GM18502 (cell line): ENCODE results near the gene TMEM175.

Experiments used
- ATAC-seq: cut with Tn5 transposase; IDR thresholded peaks from one replicate; pipeline ENCODE4 v1.9.1; 2021; ENCODE audit warnings: mild to moderate bottlenecking; ENCODE audit not compliant: unreplicated experiment, poor library complexity

The TMEM175 gene

GRCh38 chr4:931960-932712 is at the start of gene TMEM175, which contains the start of gene GAK:
TMEM175 (plus strand) TSS chr4:932460; CDS start chr4:947740, 15,280 bp downstream.
GAK (minus strand) TSS chr4:932316; CDS start chr4:932187, 129 bp downstream.
- peak; percentile 92 for ATAC-seq

GRCh38 chr4:882646-883045 is 49.6 kb upstream of the TMEM175 start:
- ATAC-seq: no peak

- ATAC-seq: no peak
Measured at GRCh38 chr4:883377-884095, 48.7 kb upstream of the TMEM175 start.

DNA sequence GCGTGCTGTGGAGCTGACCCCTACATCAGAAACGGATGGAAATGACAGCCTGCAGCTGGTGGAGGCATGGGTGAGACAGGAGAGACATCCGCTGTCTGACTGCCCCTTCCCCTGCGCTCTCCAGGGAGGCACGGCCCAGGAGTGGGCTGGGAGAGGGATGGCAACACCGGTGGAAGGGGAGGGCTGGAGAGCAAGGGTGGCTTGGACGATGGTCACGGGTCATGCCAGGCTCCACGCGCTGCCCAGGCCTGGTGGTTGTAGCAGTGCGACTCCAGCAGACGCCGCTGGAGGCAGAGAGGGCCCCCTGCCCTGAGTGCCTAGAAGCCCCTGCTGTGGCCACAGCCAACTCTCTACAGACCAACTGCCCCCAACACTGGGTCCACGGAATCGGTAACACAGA is 48.0 kb upstream of the TMEM175 start:
- ATAC-seq: no peak

- no peak for ATAC-seq
Measured at GRCh38 chr4:884896-885295, 47.4 kb upstream of the TMEM175 start.

DNA sequence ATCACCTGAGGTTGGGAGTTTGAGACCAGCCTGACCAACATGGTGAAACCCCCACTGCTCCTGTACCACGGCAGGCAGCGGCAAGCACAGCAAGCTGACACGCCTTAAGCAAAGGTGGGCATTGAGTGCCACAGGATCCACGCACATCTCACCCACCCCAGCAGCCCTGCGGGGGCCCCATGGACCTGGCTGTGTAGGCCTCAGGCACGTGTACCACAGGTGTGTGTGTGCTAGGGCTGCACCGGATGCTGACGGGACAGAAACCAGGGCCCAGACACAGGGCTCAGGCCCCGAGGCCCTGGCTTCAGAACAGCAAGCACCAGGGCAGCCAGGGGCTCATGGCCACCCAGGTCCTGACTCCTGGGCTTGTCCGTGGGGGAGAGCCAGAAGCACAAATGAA is 46.9 kb upstream of the TMEM175 start:
- no peak for ATAC-seq

DNA sequence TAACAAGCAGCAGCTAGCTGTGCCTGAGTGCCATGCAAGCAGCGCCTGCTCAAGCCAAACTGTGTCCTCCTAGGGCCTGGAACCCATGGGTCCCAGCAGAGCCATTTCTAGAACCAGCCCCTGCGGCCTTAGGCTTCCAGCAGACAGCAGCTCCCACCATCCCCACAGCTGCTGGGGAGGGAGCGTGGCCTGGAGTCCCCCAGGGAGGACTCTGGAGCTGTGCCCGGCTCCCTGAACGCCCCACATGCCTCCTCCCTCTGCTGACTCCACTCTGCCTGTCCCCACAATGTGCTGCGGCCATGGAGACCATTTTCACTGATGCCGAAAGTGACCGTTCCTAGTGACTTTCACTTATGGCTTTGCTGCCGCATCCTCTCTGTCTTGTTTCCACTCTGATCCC is 46.0 kb upstream of the TMEM175 start:
- ATAC-seq: no peak

DNA sequence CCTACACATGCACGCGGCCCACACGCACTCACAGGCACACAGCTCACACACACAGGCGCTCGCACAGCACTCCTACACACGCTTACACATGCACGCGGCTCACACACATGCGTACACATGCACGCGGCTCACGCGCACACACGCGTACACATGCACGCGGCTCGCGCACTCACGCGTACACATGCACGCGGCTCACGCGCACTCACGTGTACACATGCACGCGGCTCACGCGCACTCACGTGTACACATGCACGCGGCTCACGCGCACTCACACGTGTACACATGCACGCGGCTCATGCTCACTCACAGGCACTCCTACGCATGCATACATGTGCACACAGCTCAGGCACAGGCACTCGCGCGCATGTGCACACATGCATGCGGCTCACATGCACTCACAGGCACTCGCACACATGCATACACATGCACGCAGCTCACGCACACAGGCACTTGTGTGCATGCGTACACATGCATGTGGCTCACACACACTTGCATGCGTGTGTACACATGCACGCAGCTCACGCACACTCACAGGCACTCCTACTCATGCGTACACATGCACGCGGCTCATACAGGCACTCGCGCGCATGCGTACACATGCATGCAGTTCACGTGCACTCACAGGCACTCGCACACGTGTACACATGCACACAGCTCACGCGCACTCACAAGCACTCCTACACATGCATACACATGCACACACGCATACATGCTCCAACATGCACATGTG is 45.1 kb upstream of the TMEM175 start:
- no peak for ATAC-seq

DNA sequence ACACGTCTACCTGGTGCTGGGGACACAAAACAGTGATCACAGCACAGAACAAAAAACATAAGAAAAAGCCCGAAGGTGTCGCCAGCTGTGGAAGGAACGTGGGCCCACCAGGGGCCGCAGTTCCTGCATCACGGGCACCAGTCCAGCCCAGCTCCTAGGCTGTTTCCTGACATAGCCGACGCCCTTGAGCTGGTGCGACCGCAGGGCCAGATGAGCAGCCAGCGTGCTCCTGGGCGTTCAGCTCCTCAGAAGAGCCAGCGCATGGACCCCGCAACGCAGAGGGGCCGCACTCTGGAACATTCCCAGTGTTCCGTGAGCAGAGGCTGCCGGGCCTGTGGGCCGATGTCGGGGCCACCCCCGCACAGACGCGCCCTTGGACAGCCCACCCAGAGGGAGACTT is 44.2 kb upstream of the TMEM175 start:
- no peak for ATAC-seq

DNA sequence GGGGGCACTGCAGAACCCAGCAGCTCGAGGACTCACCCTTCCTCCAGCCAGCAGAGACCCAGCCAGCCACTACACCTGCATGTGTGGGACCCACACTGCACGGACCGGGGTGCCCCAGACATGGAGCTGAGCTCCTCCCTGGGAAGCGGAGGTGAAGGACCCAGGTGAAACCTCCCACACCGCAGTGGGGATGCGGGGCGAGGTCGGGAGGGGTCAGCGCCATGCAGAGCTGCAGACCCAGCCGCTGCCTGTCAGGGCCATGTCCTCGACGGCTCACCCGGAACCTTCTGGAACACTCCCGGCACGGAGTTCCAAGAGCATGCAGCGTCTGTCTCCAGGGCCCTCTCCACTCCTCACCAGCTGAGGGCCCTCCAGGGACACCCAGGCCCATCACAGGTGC is 42.7 kb upstream of the TMEM175 start:
- ATAC-seq: no peak

GRCh38 chr4:890036-890695 is 42.1 kb upstream of the TMEM175 start:
- ATAC-seq: no peak

DNA sequence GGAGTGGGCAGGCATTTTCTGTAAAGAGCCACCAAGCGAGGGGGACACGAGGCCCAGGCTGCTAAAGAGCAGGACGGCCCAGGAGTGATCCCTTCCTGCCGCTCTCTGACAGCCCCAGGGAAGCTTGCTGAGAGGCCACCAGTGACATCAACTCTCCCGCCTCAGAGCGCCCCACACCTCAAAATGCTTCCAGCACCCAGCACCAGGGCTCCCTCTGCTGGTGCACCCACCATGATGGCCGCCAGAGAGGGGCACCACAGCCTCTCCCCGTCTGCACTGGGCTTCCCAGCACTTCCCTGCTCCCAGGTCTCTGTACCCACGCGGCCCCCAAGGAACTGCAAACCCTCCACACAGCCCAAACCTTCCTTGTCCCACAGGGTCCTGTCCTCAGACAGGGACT is 40.5 kb upstream of the TMEM175 start:
- no peak for ATAC-seq

DNA sequence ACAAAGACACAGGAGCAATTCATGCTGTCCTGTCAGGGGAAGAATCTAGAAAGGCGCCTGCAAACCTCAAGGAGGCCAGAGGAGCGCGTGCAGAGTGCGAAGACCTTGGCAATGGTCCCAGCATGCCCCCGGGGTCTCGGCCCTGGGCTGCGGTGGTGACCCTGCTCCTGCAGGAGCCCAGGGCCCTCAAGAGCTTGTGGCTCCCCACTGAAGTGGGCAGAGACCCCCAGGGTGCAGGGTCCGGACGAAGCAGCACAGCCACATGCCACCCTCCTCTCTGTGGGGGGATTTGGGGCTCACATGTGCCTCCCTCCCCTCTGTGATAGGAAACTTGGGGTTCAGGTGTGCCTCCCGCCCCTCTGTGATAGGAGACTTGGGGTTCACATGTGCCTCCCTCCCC is 39.5 kb upstream of the TMEM175 start:
- ATAC-seq: no peak

GRCh38 chr4:893276-893994 is 38.8 kb upstream of the TMEM175 start:
- no peak for ATAC-seq

- ATAC-seq: no peak
Measured at GRCh38 chr4:893995-894705, 38.1 kb upstream of the TMEM175 start.

GRCh38 chr4:895596-895995 is 36.7 kb upstream of the TMEM175 start:
- no peak for ATAC-seq

DNA sequence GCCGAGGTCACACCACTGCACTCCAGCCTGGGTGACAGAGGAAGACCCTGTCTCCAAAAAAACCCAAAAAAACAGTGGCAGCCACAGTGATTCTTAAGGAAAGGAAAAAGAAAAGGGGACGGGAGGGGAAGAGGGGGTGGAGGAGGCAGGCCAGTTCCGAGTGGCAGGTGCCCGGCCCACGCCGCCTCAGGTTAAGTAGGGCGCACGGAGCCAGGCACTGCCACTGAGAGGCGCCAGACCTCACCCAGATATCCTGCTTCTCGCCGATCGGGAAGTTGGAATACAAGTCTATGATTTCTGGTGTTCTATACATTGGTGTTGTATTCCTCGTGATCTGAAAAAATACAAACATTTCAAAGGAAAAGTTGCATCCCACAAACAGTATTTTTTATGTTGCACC is 36.0 kb upstream of the TMEM175 start:
- no peak for ATAC-seq

GRCh38 chr4:896630-897029 is 35.6 kb upstream of the TMEM175 start:
- no peak for ATAC-seq

- ATAC-seq: no peak
Measured at GRCh38 chr4:898123-898522, 34.1 kb upstream of the TMEM175 start.
